AG10803 (cell line): ENCODE data around the gene VAV2.

Experiments
- DNase-seq: peaks from one replicate; pipeline ENCODE4 v3.0.0; 2010; ENCODE audit warnings: low read depth
- H3K4me3 ChIP-seq: 2 replicates; pipeline ENCODE4 v1.5.1; 2011; ENCODE audit warnings: mild to moderate bottlenecking, low read length, control low read depth
- TF ChIP-seq, protein P1 (sequence below): conservative IDR thresholded peaks from 2 replicates; pipeline ENCODE4 v1.5.1; 2011; ENCODE audit warnings: mild to moderate bottlenecking, low read length, control low read depth, inconsistent platforms

Gene VAV2

DNA sequence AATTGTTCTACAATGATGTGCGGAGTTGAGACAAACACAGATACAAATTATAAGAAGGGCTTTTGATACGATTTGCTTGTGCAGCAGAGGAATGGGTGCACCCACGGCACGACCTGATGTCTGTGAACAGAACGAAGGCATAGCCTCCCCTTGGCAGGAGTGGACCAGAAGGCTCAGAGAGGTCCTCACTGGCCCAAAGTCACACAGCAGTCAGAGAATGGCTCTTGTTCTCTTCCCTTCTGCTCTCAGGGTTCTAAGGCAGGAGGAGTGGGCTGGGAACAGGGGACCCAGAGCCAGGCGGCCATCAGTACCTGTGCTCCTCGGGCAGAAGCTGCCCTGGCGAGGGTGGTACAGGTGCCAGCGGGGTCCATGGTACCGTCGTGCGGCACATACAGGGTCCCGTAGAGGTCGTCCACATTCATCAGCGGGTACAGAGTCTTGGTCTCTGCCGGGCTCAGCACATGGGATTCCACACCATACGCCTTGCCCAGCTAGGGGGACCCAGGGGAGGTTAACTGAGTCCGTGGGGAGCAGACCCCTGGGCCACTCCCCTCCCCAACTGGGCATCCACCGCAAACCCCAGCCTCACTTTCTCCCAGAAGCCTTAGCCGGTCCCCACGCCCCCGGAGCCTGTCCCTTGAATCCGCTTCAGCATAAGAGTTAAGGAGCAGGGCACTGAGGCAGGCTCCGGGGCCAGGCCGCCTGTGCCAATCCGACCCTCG, 261.0 kb downstream of the VAV2 start:
- H3K4me3 ChIP-seq = no peak overlapping the region
- no peak for DNase-seq
- TF ChIP-seq, protein P1, sequence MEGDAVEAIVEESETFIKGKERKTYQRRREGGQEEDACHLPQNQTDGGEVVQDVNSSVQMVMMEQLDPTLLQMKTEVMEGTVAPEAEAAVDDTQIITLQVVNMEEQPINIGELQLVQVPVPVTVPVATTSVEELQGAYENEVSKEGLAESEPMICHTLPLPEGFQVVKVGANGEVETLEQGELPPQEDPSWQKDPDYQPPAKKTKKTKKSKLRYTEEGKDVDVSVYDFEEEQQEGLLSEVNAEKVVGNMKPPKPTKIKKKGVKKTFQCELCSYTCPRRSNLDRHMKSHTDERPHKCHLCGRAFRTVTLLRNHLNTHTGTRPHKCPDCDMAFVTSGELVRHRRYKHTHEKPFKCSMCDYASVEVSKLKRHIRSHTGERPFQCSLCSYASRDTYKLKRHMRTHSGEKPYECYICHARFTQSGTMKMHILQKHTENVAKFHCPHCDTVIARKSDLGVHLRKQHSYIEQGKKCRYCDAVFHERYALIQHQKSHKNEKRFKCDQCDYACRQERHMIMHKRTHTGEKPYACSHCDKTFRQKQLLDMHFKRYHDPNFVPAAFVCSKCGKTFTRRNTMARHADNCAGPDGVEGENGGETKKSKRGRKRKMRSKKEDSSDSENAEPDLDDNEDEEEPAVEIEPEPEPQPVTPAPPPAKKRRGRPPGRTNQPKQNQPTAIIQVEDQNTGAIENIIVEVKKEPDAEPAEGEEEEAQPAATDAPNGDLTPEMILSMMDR = no peak

- TF ChIP-seq, protein P1 = no peak
- no peak for DNase-seq
- no peak overlapping the region for H3K4me3 ChIP-seq
These were observed 262.4 kb downstream of the VAV2 start for GRCh38 chr9:133729617-133730281.

- no peak overlapping the region for H3K4me3 ChIP-seq
- DNase-seq = no peak
- TF ChIP-seq, protein P1 = no peak
These were observed 263.1 kb downstream of the VAV2 start for GRCh38 chr9:133728856-133729616.

- DNase-seq = no peak
- no peak overlapping the region for H3K4me3 ChIP-seq
- TF ChIP-seq, protein P1 = no peak
These were observed 264.2 kb downstream of the VAV2 start for GRCh38 chr9:133727876-133728441.

DNA sequence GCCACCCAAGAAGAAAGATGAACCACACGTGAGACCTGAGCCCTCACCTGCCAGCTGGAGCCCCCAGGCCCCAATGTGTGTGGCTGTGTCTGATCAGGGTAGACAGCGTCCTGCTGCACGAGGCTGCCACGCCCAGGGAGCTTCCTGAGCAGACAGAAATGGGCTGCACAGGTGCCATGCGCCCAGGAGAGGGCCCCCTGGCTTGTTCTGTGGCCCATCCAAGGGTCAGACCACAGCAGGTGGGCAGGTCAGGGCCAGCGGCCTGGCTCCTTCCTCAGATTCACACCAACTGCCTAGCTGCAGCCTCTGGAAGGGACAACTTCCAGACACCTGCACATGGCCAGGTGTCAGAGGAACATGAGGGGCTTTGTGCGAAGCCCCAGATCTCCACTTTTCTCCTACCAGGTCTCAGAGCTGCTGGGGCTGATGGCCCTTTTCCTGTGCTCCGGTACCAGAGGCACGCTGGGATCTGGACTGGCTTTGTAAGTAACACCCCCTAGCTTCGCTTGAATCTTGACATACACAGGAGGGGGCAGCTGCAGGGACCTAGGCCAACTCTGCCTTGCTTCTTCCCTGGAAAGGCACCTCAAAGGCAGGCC, 264.7 kb downstream of the VAV2 start:
- no peak overlapping the region for H3K4me3 ChIP-seq
- no peak for DNase-seq
- TF ChIP-seq, protein P1 = no peak

DNA sequence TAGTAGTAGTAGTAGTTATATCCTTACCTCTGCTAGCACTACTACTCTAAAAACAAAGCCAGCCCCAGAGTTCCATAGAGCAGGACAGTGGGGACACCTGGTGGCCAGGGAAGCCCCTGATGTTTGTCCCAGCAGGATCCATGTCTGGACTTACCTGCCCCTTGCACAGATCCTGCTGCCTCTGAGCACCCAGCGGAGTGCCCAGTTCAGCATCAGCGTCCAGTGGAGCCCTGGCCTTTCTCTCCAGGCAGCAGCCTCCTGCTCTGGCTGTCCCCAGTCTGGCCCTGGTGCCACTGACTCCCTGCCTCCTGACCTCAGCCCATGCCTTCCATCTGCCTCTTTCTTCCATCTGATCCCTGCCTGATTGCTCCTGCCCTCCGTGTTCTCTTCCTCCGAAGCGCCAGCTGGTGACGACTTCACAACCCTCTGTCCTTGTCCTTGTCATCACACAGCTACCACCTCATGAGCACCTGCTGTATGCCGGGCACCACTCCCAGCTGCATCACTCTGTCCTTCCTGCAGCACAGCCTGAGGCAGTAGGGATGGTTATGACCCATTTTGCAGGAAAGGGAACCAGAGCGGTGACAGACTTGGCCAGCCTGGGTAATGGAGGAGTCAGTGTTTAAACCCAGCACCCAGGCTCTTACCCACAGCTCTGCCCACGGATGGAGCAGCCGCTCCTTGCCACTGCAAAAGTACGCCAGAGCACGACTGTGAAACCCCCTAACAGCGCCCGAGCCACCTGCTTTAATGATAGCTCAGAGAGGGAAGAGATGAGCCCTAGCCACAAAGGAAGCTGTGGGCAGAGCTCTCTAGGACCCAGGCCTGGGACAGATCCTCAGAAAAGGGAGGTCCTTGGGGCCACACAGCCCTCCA, 265.5 kb downstream of the VAV2 start:
- DNase-seq = peak; percentile 20

More for the DNA sequence above, 265.5 kb downstream of the VAV2 start:
- H3K4me3 ChIP-seq = no peak overlapping the region
- TF ChIP-seq, protein P1 = peak; percentile 54
